ENCODE results near the gene SCAPER.
"Not testable (repeated sequence)": the region's sequence is repeated elsewhere in the genome, so short reads cannot be mapped to it uniquely, and the experiment has no call there.

SCAPER gene

GRCh38 chr15:76335307-76336253, 569.6 kb downstream of the SCAPER start:
- no peak for DNase-seq

- DNase-seq, result no peak
Observed at GRCh38 chr15:76334438-76335306, 570.5 kb downstream of the SCAPER start.

GRCh38 chr15:76333720-76334437, 571.3 kb downstream of the SCAPER start:
- no peak for DNase-seq

- no peak for DNase-seq
Observed at GRCh38 chr15:76333309-76333708, 571.8 kb downstream of the SCAPER start.

- DNase-seq, result no peak
Observed at GRCh38 chr15:76332796-76333195, 572.3 kb downstream of the SCAPER start.

GRCh38 chr15:76330080-76330680, 575.0 kb downstream of the SCAPER start:
- DNase-seq, result no peak

- no peak for DNase-seq
Observed at GRCh38 chr15:76328958-76329357, 576.2 kb downstream of the SCAPER start.

- DNase-seq, result no peak
Observed at GRCh38 chr15:76328106-76328696, 576.9 kb downstream of the SCAPER start.

- DNase-seq, result no peak
Observed at GRCh38 chr15:76327191-76328105, 577.7 kb downstream of the SCAPER start.

GRCh38 chr15:76325704-76326103, 579.4 kb downstream of the SCAPER start:
- no peak for DNase-seq

- DNase-seq, result no peak
Observed at GRCh38 chr15:76324066-76324465, 581.1 kb downstream of the SCAPER start.

GRCh38 chr15:76321602-76322001, 583.5 kb downstream of the SCAPER start:
- DNase-seq, result no peak

GRCh38 chr15:76321171-76321570, 584.0 kb downstream of the SCAPER start:
- DNase-seq, result no peak

- no peak for DNase-seq
Observed at GRCh38 chr15:76320012-76320411, 585.1 kb downstream of the SCAPER start.

- no peak for DNase-seq
Observed at GRCh38 chr15:76313731-76314130, 591.4 kb downstream of the SCAPER start.

- DNase-seq, result not testable (repeated sequence)
Observed at GRCh38 chr15:76313175-76313567, 592.0 kb downstream of the SCAPER start.

GRCh38 chr15:76312540-76313174, 592.5 kb downstream of the SCAPER start:
- DNase-seq, result no peak

GRCh38 chr15:76311100-76311953, 593.8 kb downstream of the SCAPER start, which contains the start of gene ETFA:
TSS of gene ETFA (minus strand) at chr15:76311469. CDS start at chr15:76311388, 81 bp downstream.
- peak; percentile 84 for DNase-seq

- DNase-seq, result no peak
Observed at GRCh38 chr15:76310475-76311099, 594.6 kb downstream of the SCAPER start.
